HEK293 (cell line): ENCODE measurements around the gene MGAT4C.

Experiments used
- CTCF ChIA-PET: fragments of 350-600 bp; formaldehyde crosslinking; extraction: SDS; loops from one replicate; lab custom pipeline; 2021; ENCODE audit warnings: antibody characterized with exemption; lab: Yijun Ruan, JAX
- POLR2A ChIA-PET: fragments of 300-600 bp; formaldehyde crosslinking; extraction: SDS; loops from one replicate; lab custom pipeline; 2020; ENCODE audit warnings: antibody characterized with exemption, inconsistent platforms; lab: Yijun Ruan, JAX
- H3K27ac ChIP-seq: fragments of 200-500 bp; sonication (Bioruptor generic); 2 replicates; pipeline ENCODE4 v1.5.1; 2014; ENCODE audit warnings: low read depth, low read length, control low read depth, inconsistent platforms; ENCODE audit errors: extremely low read depth
- H3K36me3 ChIP-seq, 2 experiments: fragments of 200-500 bp in 1 of 2; sonication (Bioruptor generic) in 1 of 2; 1 replicate in 1 of 2; 2 replicates in 1 of 2; pipeline ENCODE4 v1.5.1; 2014 to 2017; ENCODE audit warnings: inconsistent platforms in 2 of 2, low read length in 2 of 2; ENCODE audit not compliant: control insufficient read depth in 2 of 2, insufficient read depth in 1 of 2
- H3K4me1 ChIP-seq: fragments of 200-500 bp; sonication (Bioruptor generic); 2 replicates; pipeline ENCODE4 v1.5.1; 2014; ENCODE audit warnings: mild to moderate bottlenecking, low read length, inconsistent platforms; ENCODE audit not compliant: control insufficient read depth, insufficient read depth
- H3K4me3 ChIP-seq: 2 replicates; pipeline ENCODE4 v1.5.1; 2011; ENCODE audit warnings: low read depth, mild to moderate bottlenecking, control low read depth, low read length, moderate library complexity
- H3K9me3 ChIP-seq: fragments of 200-500 bp; sonication (Bioruptor generic); 2 replicates; pipeline ENCODE4 v1.5.1; 2014; ENCODE audit warnings: low read depth, low read length, inconsistent platforms; ENCODE audit not compliant: control insufficient read depth, insufficient read depth
- CTCF ChIP-seq: fragments of 450-650 bp; formaldehyde crosslinking; IDR thresholded peaks from 2 replicates; pipeline ENCODE4 v1.5.1; 2016; ENCODE audit warnings: missing biosample characterization, missing genetic modification characterization
- GLI2 ChIP-seq: fragments of 450-650 bp; formaldehyde crosslinking; IDR thresholded peaks from 2 replicates; pipeline ENCODE4; 2017; ENCODE audit warnings: missing biosample characterization, missing genetic modification characterization, low read depth, borderline replicate concordance
- HIC1 ChIP-seq: fragments of 450-650 bp; formaldehyde crosslinking; IDR thresholded peaks from 2 replicates; pipeline ENCODE4 v1.5.1; 2016; ENCODE audit warnings: missing biosample characterization, missing genetic modification characterization
- INSM2 ChIP-seq: fragments of 450-650 bp; formaldehyde crosslinking; IDR thresholded peaks from 2 replicates; pipeline ENCODE4 v1.5.1; 2016; ENCODE audit warnings: missing biosample characterization, missing genetic modification characterization
- MYNN ChIP-seq: fragments of 450-650 bp; formaldehyde crosslinking; IDR thresholded peaks from 2 replicates; pipeline ENCODE4 v1.5.1; 2016; ENCODE audit warnings: missing biosample characterization, missing genetic modification characterization, borderline replicate concordance
- REST ChIP-seq: fragments of 450-650 bp; formaldehyde crosslinking; IDR thresholded peaks from 2 replicates; pipeline ENCODE4 v1.5.1; 2016; ENCODE audit warnings: missing biosample characterization, missing genetic modification characterization
- SCRT2 ChIP-seq: fragments of 450-650 bp; formaldehyde crosslinking; IDR thresholded peaks from 2 replicates; pipeline ENCODE4 v1.5.1; 2016; ENCODE audit warnings: missing biosample characterization, missing genetic modification characterization
- ZBTB1 ChIP-seq: fragments of 450-650 bp; formaldehyde crosslinking; IDR thresholded peaks from 2 replicates; pipeline ENCODE4 v1.5.1; 2016; ENCODE audit warnings: missing biosample characterization, missing genetic modification characterization
- ZBTB21 ChIP-seq: fragments of 450-650 bp; formaldehyde crosslinking; IDR thresholded peaks from 2 replicates; pipeline ENCODE4 v1.5.1; 2017; ENCODE audit warnings: missing biosample characterization, missing genetic modification characterization
- ZIC2 ChIP-seq: fragments of 450-650 bp; formaldehyde crosslinking; IDR thresholded peaks from 2 replicates; pipeline ENCODE4 v1.5.1; 2016; ENCODE audit warnings: missing biosample characterization, missing genetic modification characterization
- ZNF148 ChIP-seq: fragments of 450-650 bp; formaldehyde crosslinking; IDR thresholded peaks from 2 replicates; pipeline ENCODE4 v1.5.0; 2017; ENCODE audit warnings: missing biosample characterization, missing genetic modification characterization, borderline replicate concordance
- ZNF311 ChIP-seq: fragments of 450-650 bp; formaldehyde crosslinking; IDR thresholded peaks from 2 replicates; pipeline ENCODE4 v1.5.1; 2017; ENCODE audit warnings: missing biosample characterization, missing genetic modification characterization, borderline replicate concordance
- ZNF335 ChIP-seq: fragments of 450-650 bp; formaldehyde crosslinking; conservative IDR thresholded peaks from 2 replicates; pipeline ENCODE4 v1.5.1; 2016; ENCODE audit warnings: missing biosample characterization, missing genetic modification characterization
- ZNF350 ChIP-seq: fragments of 450-650 bp; formaldehyde crosslinking; IDR thresholded peaks from 2 replicates; pipeline ENCODE4 v1.5.0; 2017; ENCODE audit warnings: missing biosample characterization, mild to moderate bottlenecking, missing genetic modification characterization
- ZNF404 ChIP-seq: fragments of 450-650 bp; formaldehyde crosslinking; IDR thresholded peaks from 2 replicates; pipeline ENCODE4 v1.5.1; 2017; ENCODE audit warnings: missing biosample characterization, missing genetic modification characterization
- ZNF426 ChIP-seq: fragments of 450-650 bp; formaldehyde crosslinking; IDR thresholded peaks from 2 replicates; pipeline ENCODE4 v1.5.1; 2017; ENCODE audit warnings: missing biosample characterization, missing genetic modification characterization, mild to moderate bottlenecking, inconsistent platforms, moderate library complexity
- ZNF521 ChIP-seq: fragments of 450-650 bp; formaldehyde crosslinking; IDR thresholded peaks from 2 replicates; pipeline ENCODE4 v1.5.1; 2017; ENCODE audit warnings: missing biosample characterization, mild to moderate bottlenecking, missing genetic modification characterization
- ZNF549 ChIP-seq: fragments of 450-650 bp; IDR thresholded peaks from 2 replicates; pipeline ENCODE4 v1.5.1; 2018; ENCODE audit warnings: missing biosample characterization, missing genetic modification characterization, mild to moderate bottlenecking, inconsistent platforms, moderate library complexity
- ZNF560 ChIP-seq: fragments of 450-650 bp; formaldehyde crosslinking; IDR thresholded peaks from 2 replicates; pipeline ENCODE4 v1.5.1; 2017; ENCODE audit warnings: missing biosample characterization, missing genetic modification characterization, borderline replicate concordance
- ZNF561 ChIP-seq: fragments of 450-650 bp; IDR thresholded peaks from 2 replicates; pipeline ENCODE4 v1.5.1; 2018; ENCODE audit warnings: missing biosample characterization, missing genetic modification characterization, borderline replicate concordance
- ZNF660 ChIP-seq: fragments of 450-650 bp; IDR thresholded peaks from 2 replicates; pipeline ENCODE4 v1.5.1; 2018; ENCODE audit warnings: missing biosample characterization, mild to moderate bottlenecking, missing genetic modification characterization
- ZNF677 ChIP-seq: fragments of 450-650 bp; IDR thresholded peaks from 2 replicates; pipeline ENCODE4 v1.5.0; 2018; ENCODE audit warnings: missing biosample characterization, mild to moderate bottlenecking, missing genetic modification characterization, moderate library complexity
- ZNF701 ChIP-seq: fragments of 450-650 bp; formaldehyde crosslinking; IDR thresholded peaks from 2 replicates; pipeline ENCODE4 v1.5.1; 2016; ENCODE audit warnings: missing biosample characterization, missing genetic modification characterization
- ZNF768 ChIP-seq: fragments of 450-650 bp; formaldehyde crosslinking; IDR thresholded peaks from 2 replicates; pipeline ENCODE4 v1.5.1; 2018; ENCODE audit warnings: missing biosample characterization, mild to moderate bottlenecking, missing genetic modification characterization
- ZSCAN16 ChIP-seq: fragments of 450-650 bp; formaldehyde crosslinking; IDR thresholded peaks from 2 replicates; pipeline ENCODE4 v1.5.1; 2016; ENCODE audit warnings: missing biosample characterization, missing genetic modification characterization
- ZXDB ChIP-seq: fragments of 450-650 bp; formaldehyde crosslinking; IDR thresholded peaks from 2 replicates; pipeline ENCODE4 v1.5.1; 2016; ENCODE audit warnings: missing biosample characterization, missing genetic modification characterization

Gene MGAT4C

GRCh38 chr12:86286119-86286518 is 29.9 kb upstream of the MGAT4C start:
- no peaks in the 10 kb centered on the region for H3K36me3 ChIP-seq
- no peak for TF ChIP-seq INSM2 (tag by site-specific recombination)
- TF ChIP-seq ZNF561: no peak
- no peak for TF ChIP-seq ZNF350 (tag by site-specific recombination)
- TF ChIP-seq REST (tag by site-specific recombination): no peak
- TF ChIP-seq ZNF521 (tag by site-specific recombination): no peak
- no peak for TF ChIP-seq ZNF560 (tag by site-specific recombination)
- no peak for TF ChIP-seq ZNF660
- no peak for TF ChIP-seq ZNF768 (tag by site-specific recombination)
- TF ChIP-seq ZSCAN16: no peak
- no peak for TF ChIP-seq GLI2 (tag by site-specific recombination)
- no peak for TF ChIP-seq SCRT2
- TF ChIP-seq ZXDB (tag by site-specific recombination): no peak
- no peak for TF ChIP-seq ZNF311
- no peak for TF ChIP-seq ZNF335 (tag by site-specific recombination)
- no peaks in the 10 kb centered on the region for H3K9me3 ChIP-seq
- no peaks in the 10 kb centered on the region for H3K4me1 ChIP-seq
- no peak overlapping the region for H3K27ac ChIP-seq
- CTCF ChIA-PET: no interaction called here
- POLR2A ChIA-PET: no interaction called here
- H3K4me3 ChIP-seq: no peak overlapping the region

GRCh38 chr12:86283620-86284019 is 27.4 kb upstream of the MGAT4C start:
- no peak overlapping the region for H3K27ac ChIP-seq
- ChIA-PET CTCF (interaction anchor here (0.7 kb wide), 1 partner anchor 91 kb away, joined by 4 read pairs; no protein-coding TSS in a partner anchor), POLR2A (no interaction called here)
- TF ChIP-seq ZIC2 (tag by site-specific recombination): no peak
- TF ChIP-seq ZNF148 (tag by site-specific recombination): no peak
- no peak for TF ChIP-seq HIC1 (tag by site-specific recombination)
- no peak for TF ChIP-seq ZNF404
- no peak for TF ChIP-seq ZBTB21 (tag by site-specific recombination)
- TF ChIP-seq ZBTB1 (tag by site-specific recombination): no peak
- no peak for TF ChIP-seq CTCF (tag by site-specific recombination)
- no peak for TF ChIP-seq ZNF701 (tag by site-specific recombination)
- no peak for TF ChIP-seq ZNF426
- TF ChIP-seq ZNF677 (tag by site-specific recombination): no peak
- no peak for TF ChIP-seq ZNF549 (tag by site-specific recombination)
- TF ChIP-seq MYNN (tag by site-specific recombination): no peak

More at GRCh38 chr12:86283620-86284019, 27.4 kb upstream of the MGAT4C start:
- Histone ChIP-seq H3K36me3 (no peaks in the 10 kb centered on the region), H3K4me1 (no peaks in the 10 kb centered on the region), H3K9me3 (no peaks in the 10 kb centered on the region), H3K4me3 (no peak overlapping the region)
